SK-MEL-5 (cell line): ENCODE measurements around the gene GNL2. TPM values are rescaled to one million over a fixed set of nuclear protein-coding genes. Genes with fewer than 3 reads are reported as not detected.
"Not testable (repeated sequence)": the region's sequence is repeated elsewhere in the genome, so short reads cannot be mapped to it uniquely, and the experiment has no call there.

Source experiments
- DNase-seq: peaks from one replicate; pipeline ENCODE4 v3.0.0-alpha.2; 2016; ENCODE audit warnings: low read depth, low spot score
- in situ Hi-C: cut with HindIII; loops from 2 replicates; pipeline ENCODE4 v1.10.0; 2016; ENCODE audit warnings: low sequenced_read_pairs, high pct_unique_total_duplicates, low pct_unique_long_range_greater_than_20kb
- total RNA-seq: library from RNA; depleted of rRNA; stranded (reverse); fragments of >200 nt; shearing (Covaris generic); gene quantifications from 2 replicates; pipeline ENCODE4 v1.2.3, GENCODE V29; 2014

The GNL2 gene
- total RNA-seq, 1 experiment from 2014 or later = 77.8 TPM

DNA sequence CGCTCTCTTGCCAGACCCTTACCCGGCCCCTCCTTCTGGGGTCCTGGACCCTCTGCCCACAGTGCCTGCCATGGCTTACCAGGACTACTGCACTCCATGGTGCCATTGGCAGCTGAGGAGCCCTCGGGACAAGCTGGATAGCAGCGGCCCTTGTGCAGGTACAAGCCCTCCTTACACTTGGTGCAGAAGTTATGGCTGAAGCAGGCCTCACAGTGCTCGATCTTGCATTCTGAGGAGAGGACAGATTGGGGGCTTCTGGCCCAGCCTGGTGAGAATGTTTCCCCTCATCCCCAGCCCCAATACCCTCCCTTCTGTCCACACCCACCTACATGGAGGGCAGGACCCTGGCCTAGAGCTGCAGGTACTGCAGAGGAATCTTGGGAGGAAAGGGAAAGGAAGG, 18.4 kb upstream of the GNL2 start:
- no peak for DNase-seq
- in situ Hi-C loops = no loop called here

DNA sequence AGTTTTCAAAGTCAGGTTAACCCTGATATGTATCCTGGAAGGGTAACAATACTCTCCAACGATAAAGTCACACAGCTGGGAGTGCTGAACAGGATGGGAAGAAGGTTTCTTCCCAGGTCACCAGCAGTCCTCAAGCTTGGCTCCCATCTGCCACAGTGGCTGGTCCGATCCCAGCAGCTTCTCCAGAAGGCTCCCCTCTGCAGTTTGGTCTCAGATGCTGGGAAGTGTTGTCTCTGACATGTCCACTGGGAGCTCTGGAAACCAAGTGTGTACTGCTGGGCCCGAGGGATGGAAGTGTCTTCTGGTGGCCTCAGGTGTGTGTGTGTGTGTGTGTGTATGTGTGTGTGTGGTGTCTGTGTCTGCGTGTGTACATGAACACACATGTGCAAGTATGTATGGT, 16.4 kb upstream of the GNL2 start:
- in situ Hi-C loops = no loop called here
- no peak for DNase-seq

DNA sequence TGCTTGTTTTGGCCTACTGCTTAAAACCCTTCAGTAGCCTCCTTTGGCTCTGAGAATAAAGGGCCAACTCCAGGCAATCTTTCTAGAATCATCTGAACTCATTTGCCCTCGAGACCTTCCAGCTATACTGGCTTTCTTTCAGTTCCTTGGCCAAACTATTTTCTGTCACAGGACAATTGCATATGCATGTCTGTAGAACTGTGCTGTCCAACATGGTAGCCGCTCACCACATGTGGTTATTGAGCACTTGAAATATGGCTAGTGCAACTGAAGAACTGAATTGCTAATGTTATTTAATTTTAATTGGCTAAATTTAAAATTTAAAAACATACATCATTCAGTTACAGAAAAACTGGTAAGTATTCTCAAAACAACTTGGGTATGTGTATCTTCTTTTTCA, 14.3 kb upstream of the GNL2 start:
- DNase-seq = no peak
- in situ Hi-C loops = no loop called here

DNA sequence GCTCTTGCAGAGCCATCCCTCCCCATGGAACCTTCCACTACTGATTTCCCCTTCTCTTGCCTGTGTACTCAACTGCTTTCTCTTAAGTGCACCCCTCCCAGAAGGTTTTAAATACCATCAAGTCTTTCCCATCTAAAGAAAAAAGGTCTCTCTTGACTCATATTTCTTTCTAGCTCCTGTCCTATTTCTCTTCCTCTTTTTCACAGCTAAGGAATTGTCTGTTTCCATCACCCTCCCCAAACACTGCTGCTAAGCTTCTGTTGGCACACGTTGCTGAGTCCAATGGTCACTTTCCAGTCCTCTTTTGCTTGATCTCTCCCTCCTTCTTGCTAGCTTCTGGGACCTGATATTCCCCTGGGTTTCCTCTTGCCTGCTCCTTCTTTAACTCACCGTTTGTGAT, 13.3 kb upstream of the GNL2 start:
- in situ Hi-C loops = no loop called here
- no peak for DNase-seq

DNA sequence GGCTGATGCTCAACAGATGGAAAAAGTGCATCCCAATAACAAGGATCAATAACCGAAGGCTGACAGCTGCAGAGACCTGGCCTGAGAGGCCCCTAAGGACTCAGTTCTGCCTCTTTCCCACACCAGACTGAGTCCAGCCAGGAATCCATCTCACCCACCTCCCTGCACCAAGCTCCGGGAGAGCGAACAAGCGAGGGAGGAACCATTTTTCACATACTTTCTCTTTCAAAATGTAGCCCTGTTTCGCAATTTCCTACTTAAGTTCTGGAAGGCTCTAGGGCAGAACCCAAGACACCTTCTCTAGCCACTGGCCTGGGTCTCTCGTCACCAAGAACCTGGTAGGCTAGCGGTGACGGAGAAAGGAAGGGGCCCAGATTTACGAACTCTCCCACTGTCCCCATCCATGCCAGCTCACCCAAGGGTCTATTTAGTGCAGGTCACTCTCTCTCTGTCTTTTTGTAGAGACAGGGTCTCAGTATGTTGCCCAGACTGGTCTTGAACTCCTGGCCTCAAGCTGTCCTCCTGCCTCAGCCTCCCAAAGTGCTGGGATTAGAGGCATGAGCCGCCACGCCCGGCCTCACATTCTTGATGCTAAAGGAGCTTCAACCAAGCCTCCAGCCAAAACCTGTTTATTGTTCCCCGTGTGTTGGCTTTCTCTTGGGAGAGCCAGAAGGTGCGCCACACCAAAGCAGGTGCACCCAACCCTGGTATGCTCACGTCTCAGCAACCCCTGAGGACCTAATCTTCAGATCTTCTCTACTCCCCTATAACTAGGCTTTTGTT, 10.9 kb upstream of the GNL2 start:
- no peak for DNase-seq
- in situ Hi-C loops = no loop called here

DNA sequence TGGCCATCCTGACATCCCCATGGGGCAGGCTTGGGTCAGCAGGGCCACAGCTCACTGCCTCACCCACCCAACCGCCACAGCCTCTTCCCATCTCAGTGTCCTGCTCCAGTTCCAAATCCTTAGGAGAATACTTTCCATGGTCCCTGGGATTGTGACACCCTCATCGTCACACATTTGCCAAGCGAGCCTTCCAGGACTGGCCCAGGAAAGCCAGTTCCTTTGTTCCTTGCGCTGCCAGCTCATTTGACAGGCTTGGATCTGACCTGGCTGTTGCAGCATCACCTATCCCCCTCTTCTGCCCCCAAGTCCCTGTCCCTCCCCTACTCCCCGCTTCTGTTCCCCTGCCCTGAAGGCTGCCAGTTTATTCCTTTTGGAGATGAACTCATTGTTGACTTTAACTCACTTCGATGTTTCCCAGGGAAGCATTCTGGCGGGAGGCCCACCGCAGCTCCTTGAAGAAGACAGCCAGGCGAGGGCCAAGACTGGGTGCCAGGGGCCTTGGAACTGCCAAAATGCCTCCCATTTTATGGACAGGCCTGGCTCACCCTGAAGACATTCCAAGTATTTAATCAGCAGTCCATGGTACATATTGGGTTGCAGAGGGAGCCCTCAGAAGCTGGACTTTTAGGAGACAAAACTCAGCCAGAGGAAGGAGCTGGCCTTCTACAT, 10.2 kb upstream of the GNL2 start:
- DNase-seq = no peak
- in situ Hi-C loops = no loop called here

DNA sequence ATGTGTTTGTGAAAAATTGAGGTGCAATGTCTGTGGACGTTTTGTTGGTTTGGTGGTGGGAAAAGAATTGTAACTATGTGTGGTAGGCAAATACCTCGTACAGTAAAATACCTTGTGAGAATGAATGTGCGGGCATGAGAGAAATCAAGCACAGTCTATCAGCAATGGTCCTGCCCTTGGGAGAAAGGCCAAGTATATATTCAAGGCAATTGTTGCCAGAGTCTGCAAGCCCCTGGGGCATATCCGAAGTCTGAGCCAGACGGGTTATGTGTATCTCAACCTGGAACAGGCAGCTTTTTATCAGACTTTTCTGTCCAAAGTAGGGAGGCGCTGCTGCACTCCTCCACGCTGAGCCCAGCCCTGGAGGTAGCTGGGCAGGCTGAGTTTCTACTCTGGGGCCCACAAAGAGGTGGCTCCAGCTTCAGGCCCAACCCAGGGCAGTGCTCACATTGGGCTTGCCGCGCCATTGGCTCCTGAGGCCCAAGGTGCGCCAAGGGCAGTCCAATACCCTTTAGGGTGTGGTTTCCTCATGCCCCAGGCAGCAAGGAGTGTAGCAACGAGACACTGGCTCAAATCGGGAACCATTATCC, 9.4 kb upstream of the GNL2 start:
- no peak for DNase-seq
- in situ Hi-C loops = no loop called here

DNA sequence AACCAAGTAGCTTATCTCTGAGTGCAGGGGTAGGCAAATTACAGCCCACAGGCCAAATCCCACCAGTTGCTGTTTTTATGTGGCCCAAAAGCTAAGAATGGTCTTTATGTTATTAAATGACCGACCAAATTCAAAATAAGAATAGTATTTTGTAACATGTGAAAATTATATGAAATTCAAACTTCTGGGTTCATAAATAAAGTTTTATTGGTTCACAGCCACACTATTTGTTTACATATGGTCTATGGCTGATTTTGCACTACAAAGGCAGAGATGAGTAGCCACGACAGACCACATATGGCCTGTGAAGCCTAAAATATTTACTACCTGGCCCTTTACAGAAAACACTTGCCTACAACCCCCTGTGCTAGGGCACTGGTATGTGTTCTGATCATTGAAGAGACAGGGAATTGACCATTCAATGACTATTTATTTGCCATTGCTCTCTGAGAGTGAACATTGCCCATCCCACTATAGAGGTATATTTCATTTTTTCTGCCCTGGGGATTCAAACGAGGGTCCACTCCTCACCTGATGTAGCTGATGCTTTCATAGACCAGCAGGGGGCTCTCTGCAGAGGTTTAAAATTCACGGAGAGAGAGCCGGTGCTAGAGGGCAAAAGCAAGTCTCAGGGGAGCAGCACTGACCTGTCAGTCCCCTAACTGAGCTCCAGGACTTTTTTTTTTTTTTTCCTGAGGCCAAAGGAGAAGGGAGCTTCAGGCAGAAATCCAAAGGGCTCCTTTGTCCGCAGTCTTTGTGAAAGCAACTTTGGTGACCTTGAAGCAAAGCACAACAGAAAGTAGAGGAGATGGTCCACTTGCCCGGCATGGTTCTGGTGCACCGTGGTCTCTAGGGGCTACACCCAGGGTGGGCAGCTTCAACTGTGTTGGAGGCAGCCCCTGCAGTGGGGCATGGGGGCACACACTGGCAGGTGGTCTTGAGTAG, 7.3 kb upstream of the GNL2 start:
- DNase-seq = peak; percentile 69
- in situ Hi-C loops = no loop called here

DNA sequence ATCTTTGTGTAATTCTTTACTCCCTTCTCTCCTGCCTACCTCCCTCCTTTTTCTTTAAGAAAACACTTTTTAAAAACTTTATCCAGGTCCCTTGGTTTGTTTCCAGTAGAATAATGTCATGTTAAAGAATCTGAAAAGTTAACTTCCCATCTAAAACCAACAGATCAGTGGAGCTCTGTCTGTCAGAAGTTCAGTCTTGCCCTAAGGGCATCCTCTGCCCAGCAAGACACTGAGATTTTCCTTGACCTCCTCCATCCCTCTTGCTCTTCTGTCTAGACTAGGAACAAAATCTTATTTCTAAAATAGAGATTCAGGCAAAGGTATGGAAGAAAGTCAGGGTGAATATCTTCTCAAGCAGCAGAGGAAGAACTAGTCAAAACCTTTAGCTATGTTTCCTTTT, 5.7 kb upstream of the GNL2 start:
- in situ Hi-C loops = no loop called here
- DNase-seq = peak; percentile 60

DNA sequence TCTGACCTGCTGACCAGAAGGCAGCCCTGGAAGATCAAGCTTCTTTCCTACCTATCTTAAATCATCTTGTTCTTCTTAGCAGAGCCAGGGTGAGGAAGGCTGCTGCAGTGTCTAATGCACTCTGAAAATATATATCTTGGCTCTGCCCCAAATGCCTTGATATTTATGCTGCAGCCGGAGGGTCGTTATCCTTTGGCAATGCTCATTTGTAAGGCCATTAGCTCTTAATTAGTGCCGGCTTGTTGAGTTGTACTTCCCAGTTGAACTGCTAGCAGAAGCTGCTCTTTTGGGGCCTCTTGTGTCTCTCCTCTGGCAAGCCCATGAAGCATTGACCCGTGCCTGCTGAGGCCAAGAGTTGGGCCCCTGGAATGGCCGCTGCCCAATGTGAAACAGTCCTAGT, 4.2 kb upstream of the GNL2 start:
- no peak for DNase-seq
- in situ Hi-C loops = loop anchor here (25.0 kb wide), 1 partner anchor 87 kb away; the partner anchor contains the start of gene CDCA8

DNA sequence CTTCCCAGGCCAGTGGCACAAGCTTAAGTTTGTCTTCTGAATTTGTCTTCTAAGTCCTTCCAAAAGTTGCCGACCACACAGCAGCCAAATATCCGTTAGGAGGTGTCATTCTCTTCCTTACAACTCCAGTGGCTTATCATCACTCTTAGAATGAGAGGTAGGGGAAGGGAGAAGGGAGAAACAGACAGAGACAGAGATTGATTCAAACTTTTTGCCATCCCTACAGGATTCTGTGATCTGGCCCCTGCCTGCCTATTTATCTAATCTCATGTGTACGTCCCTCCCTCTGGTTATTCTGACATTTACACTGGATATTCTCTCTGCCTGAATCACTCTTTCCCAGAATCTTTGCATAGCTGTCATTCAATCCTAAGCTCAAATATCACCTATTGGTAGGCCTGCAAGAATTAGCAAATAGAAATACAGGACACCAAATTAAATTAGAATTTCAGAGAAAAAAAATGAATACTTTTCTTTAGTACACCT, 488 bp upstream of the GNL2 start:
- in situ Hi-C loops = loop anchor here (25.0 kb wide), 1 partner anchor 91 kb away; the partner anchor contains the start of gene CDCA8
- DNase-seq = no peak

DNA sequence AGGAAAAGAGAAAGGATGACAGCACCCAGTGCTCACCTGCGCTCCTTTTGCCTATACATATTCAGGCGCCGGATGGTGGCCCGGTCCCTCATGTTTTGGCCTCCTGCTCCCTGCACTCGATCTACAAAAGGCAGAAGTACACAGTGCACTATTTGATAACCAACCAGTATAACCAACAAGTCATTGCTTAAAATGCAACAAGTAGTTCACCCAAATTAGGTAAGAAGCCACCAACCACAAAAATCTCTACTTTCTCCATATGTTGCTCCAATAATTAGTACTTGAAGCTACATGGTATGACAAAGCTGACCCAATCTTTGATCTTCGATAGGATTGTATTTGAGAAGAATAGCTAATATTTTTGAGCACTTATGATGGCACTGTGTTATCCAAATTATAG, 2.0 kb downstream of the GNL2 start:
- in situ Hi-C loops = loop anchor here (25.0 kb wide), 1 partner anchor 94 kb away; the partner anchor contains the start of gene CDCA8
- no peak for DNase-seq

DNA sequence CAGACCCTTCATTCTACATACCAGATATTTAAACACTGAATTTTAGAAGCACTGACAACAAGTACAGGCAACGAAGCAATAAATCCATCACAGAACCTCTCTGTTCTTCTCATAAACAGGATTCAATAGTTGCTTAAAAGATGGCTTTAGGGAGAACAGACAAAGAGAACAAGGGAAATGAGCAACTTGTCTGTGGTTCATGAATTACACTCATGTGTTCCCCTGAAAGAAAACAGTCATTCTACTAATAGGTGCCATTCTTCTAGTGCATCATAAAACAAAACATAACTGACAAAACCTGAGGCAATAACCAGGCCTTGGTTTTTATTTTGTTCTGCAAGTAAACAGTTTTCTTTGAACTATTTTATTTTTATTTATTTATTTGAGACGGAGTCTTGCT, 6.8 kb downstream of the GNL2 start:
- in situ Hi-C loops = loop anchor here (25.0 kb wide), 1 partner anchor 98 kb away; the partner anchor contains the start of gene CDCA8
- peak; percentile 33 for DNase-seq

DNA sequence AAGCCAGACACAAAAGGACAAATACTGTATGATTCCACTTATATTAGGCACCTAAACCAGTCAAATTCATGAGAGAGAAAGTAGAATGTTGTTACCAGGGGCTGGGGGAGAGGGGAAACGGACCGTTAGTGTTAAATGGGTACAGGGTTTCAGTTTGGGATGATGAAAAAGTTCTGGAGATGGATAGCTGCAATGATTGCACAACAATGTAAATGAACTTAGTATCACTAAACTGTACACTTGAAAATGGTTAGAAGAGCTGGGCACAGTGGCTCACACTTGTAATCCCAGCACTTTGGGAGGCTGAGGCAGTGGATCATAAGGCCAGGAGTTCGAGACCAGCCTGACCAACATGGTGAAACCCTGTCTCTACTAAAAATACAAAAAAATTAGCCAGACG, 11.2 kb downstream of the GNL2 start:
- in situ Hi-C loops = loop anchor here (25.0 kb wide), 1 partner anchor 103 kb away; the partner anchor contains the start of gene CDCA8
- DNase-seq = not testable (repeated sequence)

DNA sequence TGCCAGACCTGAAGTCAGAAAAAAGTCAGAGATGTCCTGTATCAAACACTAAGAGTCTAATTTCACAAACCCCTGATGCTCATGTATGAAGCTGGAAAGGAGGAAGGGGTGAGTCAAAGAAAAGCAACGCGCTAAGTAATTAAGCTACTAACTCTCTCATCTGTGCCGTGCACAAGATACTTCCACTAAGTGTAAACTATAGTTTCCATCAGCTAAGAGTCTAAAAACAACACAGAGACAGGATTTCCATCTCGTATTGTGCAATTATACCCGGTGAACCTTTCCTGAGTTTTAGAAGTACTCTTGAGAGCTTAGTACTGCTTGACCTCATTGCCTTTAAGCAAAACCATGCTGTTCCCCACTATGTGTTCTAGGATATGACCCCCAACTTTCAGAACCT, 20.0 kb downstream of the GNL2 start:
- in situ Hi-C loops = loop anchor here (25.0 kb wide), 1 partner anchor 112 kb away; the partner anchor contains the start of gene CDCA8

DNA sequence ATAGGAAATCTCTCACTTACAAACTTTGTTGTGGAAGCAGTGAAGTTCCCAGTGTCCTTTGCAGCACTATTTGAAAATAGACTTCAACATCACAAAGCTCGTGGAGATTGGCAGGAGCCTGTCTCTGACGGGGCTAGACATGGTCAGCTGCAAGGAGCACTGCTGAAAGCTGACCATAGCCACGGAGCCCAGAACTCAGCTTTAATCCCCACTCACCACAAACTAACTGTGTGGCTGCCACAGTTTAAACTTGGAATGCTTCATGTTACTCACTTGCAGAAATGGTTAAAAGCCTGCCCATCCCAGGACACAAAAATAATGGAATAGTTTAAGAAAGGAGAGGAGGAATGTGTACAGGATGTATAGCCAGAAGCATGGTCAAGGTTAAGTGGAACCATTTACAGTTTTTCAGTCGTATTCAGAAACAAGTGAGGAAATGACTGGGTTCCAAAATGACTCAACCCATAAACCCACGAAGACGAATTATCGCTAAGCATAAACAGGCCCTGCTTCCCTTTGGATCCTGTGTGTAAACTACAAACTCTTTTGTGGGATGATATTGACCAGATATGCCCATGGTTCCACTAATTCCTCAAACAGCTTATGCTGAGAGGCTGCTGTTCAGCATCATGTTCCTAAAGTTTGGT, 20.8 kb downstream of the GNL2 start:
- DNase-seq = no peak
- in situ Hi-C loops = loop anchor here (25.0 kb wide), 1 partner anchor 112 kb away; the partner anchor contains the start of gene CDCA8

More for the DNA sequence above, 20.0 kb downstream of the GNL2 start:
- DNase-seq = no peak
